Measurements from ENCODE around the gene WDR47. TPM values are rescaled to one million over a fixed set of nuclear protein-coding genes. Genes with fewer than 3 reads are reported as not detected.

WDR47 gene
- total and polyA plus RNA-seq, 4 donors = 1.2 to 4.1 (median 2.5) TPM

DNA sequence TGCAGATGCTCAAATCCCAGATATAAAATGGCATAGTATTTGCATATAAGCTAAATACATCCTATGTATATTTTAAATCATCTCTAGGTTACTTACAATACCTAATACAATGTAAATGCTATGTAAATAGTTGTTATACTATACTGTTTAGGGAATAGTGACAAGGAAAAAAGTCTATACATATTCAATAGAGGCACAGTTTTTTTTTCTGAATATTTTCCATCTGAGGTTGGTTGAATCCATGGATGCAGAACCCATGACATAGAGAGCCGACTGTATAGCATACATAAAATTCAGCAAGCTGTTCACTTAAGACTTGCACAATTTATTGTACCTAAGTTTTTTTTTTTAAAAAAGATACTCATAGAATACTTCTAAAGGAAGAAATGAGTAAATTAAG lies 27.4 kb upstream of the WDR47 start:
- no peaks in the 10 kb centered on the region for H3K4me1 ChIP-seq (ENCODE audit: control insufficient read depth in 4 of 4, insufficient read depth in 4 of 4, low read length in 3 of 4)
- H3K4me3 ChIP-seq (ENCODE audit: low read depth in 1 of 3, low read length in 3 of 3) = no peak overlapping the region
- H3K27me3 ChIP-seq (ENCODE audit: control insufficient read depth in 4 of 4, insufficient read depth in 4 of 4, low read length in 3 of 4) = no peaks in the 10 kb centered on the region
- 94% methylated on average over 1 of the region's 1 CpG for WGBS
- H3K9me3 ChIP-seq (ENCODE audit: control insufficient read depth in 4 of 4, low read length in 3 of 4) = no peaks in the 10 kb centered on the region
- TF ChIP-seq JUND (IDR thresholded peaks at IDR 0.05) = no peak
- no peak for TF ChIP-seq HNF4A (conservative IDR thresholded peaks at IDR 0.05)
- no peak for TF ChIP-seq YY1 (IDR thresholded peaks at IDR 0.05)
- no peak for TF ChIP-seq MAX (IDR thresholded peaks at IDR 0.05)
- no peak for TF ChIP-seq GABPA (IDR thresholded peaks at IDR 0.05 in 1 of 2, conservative IDR thresholded peaks at IDR 0.05 in 1 of 2)
- TF ChIP-seq RXRA (IDR thresholded peaks at IDR 0.05) = no peak
- no peak for TF ChIP-seq RAD21 (IDR thresholded peaks at IDR 0.05)
- TF ChIP-seq SP1 (IDR thresholded peaks at IDR 0.05) = no peak
- TF ChIP-seq, protein P1, sequence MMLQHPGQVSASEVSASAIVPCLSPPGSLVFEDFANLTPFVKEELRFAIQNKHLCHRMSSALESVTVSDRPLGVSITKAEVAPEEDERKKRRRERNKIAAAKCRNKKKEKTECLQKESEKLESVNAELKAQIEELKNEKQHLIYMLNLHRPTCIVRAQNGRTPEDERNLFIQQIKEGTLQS (IDR thresholded peaks at IDR 0.05) = no peak
- TF ChIP-seq ZBTB33 (IDR thresholded peaks at IDR 0.05) = no peak
- TF ChIP-seq EGR1 (IDR thresholded peaks at IDR 0.05; ENCODE audit: low read depth in 2 of 2) = no peak
- no peak for TF ChIP-seq FOXA2 (IDR thresholded peaks at IDR 0.05)
- TF ChIP-seq CTCF (IDR thresholded peaks at IDR 0.05; ENCODE audit: low read depth, low read length, missing input control) = no peak
- TF ChIP-seq TAF1 (conservative IDR thresholded peaks at IDR 0.05) = no peak
- TF ChIP-seq, protein P2, sequence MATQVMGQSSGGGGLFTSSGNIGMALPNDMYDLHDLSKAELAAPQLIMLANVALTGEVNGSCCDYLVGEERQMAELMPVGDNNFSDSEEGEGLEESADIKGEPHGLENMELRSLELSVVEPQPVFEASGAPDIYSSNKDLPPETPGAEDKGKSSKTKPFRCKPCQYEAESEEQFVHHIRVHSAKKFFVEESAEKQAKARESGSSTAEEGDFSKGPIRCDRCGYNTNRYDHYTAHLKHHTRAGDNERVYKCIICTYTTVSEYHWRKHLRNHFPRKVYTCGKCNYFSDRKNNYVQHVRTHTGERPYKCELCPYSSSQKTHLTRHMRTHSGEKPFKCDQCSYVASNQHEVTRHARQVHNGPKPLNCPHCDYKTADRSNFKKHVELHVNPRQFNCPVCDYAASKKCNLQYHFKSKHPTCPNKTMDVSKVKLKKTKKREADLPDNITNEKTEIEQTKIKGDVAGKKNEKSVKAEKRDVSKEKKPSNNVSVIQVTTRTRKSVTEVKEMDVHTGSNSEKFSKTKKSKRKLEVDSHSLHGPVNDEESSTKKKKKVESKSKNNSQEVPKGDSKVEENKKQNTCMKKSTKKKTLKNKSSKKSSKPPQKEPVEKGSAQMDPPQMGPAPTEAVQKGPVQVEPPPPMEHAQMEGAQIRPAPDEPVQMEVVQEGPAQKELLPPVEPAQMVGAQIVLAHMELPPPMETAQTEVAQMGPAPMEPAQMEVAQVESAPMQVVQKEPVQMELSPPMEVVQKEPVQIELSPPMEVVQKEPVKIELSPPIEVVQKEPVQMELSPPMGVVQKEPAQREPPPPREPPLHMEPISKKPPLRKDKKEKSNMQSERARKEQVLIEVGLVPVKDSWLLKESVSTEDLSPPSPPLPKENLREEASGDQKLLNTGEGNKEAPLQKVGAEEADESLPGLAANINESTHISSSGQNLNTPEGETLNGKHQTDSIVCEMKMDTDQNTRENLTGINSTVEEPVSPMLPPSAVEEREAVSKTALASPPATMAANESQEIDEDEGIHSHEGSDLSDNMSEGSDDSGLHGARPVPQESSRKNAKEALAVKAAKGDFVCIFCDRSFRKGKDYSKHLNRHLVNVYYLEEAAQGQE (IDR thresholded peaks at IDR 0.05) = no peak
- no peak for TF ChIP-seq FOXA1 (IDR thresholded peaks at IDR 0.05)
- TF ChIP-seq HNF4G (IDR thresholded peaks at IDR 0.05) = no peak
- no peak for TF ChIP-seq NR2F2 (IDR thresholded peaks at IDR 0.05)
- H3K36me3 ChIP-seq (ENCODE audit: control insufficient read depth in 4 of 4, insufficient read depth in 3 of 4, low read depth in 1 of 4, low read length in 3 of 4) = peaks cover 3 to 16% (median 12%) of the 10 kb centered on the region in 4 donors
- no peak overlapping the region for H3K9ac ChIP-seq (ENCODE audit: low read depth in 1 of 2, low read length in 2 of 2)
- no peak for DNase-seq (ENCODE audit: low spot score)
- no peak overlapping the region for H3K27ac ChIP-seq (ENCODE audit: low read depth in 1 of 2, low read length in 2 of 2)
